ENCODE data around the gene CCL7. TPM values are rescaled to one million over a fixed set of nuclear protein-coding genes. Genes with fewer than 3 reads are reported as not detected.

CCL7 gene
- total RNA-seq, 2 donors from 2014 or later: not detected

DNA sequence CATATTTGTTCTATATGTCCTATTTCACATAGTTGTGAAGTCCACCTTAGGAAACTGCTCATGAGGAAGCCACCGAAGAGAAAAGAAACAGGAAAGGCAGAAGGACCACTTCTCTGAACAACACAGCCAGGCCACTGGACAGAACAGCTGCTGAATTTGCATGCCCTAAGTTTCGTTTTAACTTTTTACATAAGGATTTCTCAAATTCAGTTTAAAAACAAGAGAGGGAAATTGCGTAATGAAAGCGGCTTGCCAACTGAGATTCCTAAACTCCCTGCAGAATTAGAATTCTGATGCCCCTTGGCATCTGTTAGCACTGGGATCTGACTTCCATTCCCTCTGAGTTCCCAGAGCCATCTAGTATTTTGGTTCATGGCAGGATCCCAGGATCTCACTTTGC is 44.3 kb downstream of the CCL7 start:
- Histone ChIP-seq H3K4me1 (peaks cover 0 to 40% of the 10 kb centered on the region in 2 donors), H3K4me3 (no peak overlapping the region), H3K9me3 (no peaks in the 10 kb centered on the region), H3K27ac (peak overlapping the region; percentile 53 to 55), H3K27me3 (no peaks in the 10 kb centered on the region), H3K36me3 (no peaks in the 10 kb centered on the region)
- DNase-seq (ENCODE audit: low spot score): peak; percentile 59
- TF ChIP-seq, protein P1, sequence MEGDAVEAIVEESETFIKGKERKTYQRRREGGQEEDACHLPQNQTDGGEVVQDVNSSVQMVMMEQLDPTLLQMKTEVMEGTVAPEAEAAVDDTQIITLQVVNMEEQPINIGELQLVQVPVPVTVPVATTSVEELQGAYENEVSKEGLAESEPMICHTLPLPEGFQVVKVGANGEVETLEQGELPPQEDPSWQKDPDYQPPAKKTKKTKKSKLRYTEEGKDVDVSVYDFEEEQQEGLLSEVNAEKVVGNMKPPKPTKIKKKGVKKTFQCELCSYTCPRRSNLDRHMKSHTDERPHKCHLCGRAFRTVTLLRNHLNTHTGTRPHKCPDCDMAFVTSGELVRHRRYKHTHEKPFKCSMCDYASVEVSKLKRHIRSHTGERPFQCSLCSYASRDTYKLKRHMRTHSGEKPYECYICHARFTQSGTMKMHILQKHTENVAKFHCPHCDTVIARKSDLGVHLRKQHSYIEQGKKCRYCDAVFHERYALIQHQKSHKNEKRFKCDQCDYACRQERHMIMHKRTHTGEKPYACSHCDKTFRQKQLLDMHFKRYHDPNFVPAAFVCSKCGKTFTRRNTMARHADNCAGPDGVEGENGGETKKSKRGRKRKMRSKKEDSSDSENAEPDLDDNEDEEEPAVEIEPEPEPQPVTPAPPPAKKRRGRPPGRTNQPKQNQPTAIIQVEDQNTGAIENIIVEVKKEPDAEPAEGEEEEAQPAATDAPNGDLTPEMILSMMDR (IDR thresholded peaks at IDR 0.05): no peak

DNA sequence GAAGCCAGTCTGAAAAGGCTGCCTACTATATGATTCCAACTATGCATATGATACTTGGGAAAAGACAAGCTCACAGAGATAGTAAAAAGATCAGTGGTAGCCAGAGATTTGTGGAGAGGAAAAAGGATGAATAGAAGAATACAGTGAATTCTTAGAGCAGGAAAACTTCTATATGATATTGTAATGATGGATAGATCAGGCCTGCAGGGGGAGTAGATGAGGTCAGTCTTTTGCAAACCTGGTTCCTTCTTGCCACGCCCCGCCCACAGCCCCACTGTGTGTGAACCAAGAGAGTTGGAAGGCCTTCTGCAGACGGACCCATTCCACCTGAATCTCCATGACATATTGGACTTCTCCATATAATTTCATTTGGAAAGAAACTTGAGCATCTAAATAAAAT is 48.5 kb downstream of the CCL7 start:
- no peaks in the 10 kb centered on the region for H3K27me3 ChIP-seq
- no peak overlapping the region for H3K4me3 ChIP-seq
- H3K9me3 ChIP-seq: no peaks in the 10 kb centered on the region
- H3K4me1 ChIP-seq: peaks cover 0 to 22% of the 10 kb centered on the region in 2 donors
- TF ChIP-seq, protein P1 (IDR thresholded peaks at IDR 0.05): no peak
- H3K27ac ChIP-seq: no peak overlapping the region
- no peak for DNase-seq (ENCODE audit: low spot score)
- no peaks in the 10 kb centered on the region for H3K36me3 ChIP-seq

DNA sequence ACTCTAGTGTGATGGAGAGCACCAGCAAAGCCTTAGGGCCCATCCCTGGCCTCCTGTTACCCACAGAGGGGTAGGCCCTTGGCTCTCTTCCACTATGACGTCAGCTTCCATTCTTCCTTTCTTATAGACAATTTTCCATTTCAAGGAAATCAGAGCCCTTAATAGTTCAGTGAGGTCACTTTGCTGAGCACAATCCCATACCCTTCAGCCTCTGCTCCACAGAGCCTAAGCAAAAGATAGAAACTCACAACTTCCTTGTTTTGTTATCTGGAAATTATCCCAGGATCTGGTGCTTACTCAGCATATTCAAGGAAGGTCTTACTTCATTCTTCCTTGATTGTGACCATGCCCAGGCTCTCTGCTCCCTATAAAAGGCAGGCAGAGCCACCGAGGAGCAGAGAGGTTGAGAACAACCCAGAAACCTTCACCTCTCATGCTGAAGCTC is 49.0 kb downstream of the CCL7 start, which contains the start of gene CCL8:
Gene CCL8 (plus strand): TSS at position 397 of the 445 bp plus-strand sequence. CDS start 67 bp downstream, outside the sequence.
- H3K9me3 ChIP-seq: peaks cover 0 to 6% of the 10 kb centered on the region in 2 donors
- DNase-seq (ENCODE audit: low spot score): no peak
- H3K4me1 ChIP-seq: peaks cover 0 to 16% of the 10 kb centered on the region in 2 donors
- no peak within 1 kb of the TSS for H3K4me3 ChIP-seq
- TF ChIP-seq, protein P1 (IDR thresholded peaks at IDR 0.05): no peak
- H3K27me3 ChIP-seq: no peaks in the 10 kb centered on the region
- H3K27ac ChIP-seq: peak within 1 kb of the TSS; percentile 31 to 41
- no peaks in the 10 kb centered on the region for H3K36me3 ChIP-seq

Other genes starting within 250 kb of the CCL7 start
- 100 to 1,000 TPM in 1 of 2 donors, 10 to 100 TPM in 1; 46.3 to 118 TPM for gene CCL2, start 14.9 kb upstream of the CCL7 start, total RNA-seq
- 1 to 10 TPM in 1 of 2 donors, under 1 TPM in 1; 0.75 to 1.6 TPM for gene CCL11, start 15.5 kb downstream of the CCL7 start, total RNA-seq
- under 1 TPM in 1 of 2 donors, not detected in 1; 0.52 TPM for gene CCL8, start 49.2 kb downstream of the CCL7 start, total RNA-seq
- gene CCL13, start 86.3 kb downstream of the CCL7 start, total RNA-seq: 1 to 10 TPM in 1 of 2 donors, under 1 TPM in 1; 0.90 to 1.3 TPM
- gene CCL1, start 93.0 kb downstream of the CCL7 start, total RNA-seq: not detected

Measured in right atrium auricular region (tissue), 2 donors.